Measurements from ENCODE around the gene ATP8B4.

The ATP8B4 gene

DNA sequence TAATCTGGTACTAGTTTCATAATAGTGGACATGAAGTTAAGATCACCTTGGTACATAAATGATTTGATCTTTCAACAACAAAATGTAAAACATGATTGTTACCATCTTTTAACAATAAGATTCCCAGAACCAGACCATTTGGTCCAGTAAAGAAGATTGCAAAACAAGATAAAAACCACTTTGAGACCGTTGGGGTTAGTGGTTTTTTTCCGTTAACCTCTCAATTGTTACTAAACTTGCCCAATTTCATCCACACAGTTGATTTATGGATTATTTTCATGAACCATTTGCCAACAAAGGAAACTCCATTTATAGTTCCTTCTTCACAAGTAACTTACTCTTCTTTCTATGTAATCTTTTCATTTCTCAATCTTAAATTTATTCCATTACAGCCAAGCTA lies 53.8 kb downstream of the ATP8B4 start:
- H3K4me3 ChIP-seq (ENCODE audit: low read depth, low read length) = no peak overlapping the region
- DNase-seq (ENCODE audit: low read depth) = no peak
- TF ChIP-seq, protein P1, sequence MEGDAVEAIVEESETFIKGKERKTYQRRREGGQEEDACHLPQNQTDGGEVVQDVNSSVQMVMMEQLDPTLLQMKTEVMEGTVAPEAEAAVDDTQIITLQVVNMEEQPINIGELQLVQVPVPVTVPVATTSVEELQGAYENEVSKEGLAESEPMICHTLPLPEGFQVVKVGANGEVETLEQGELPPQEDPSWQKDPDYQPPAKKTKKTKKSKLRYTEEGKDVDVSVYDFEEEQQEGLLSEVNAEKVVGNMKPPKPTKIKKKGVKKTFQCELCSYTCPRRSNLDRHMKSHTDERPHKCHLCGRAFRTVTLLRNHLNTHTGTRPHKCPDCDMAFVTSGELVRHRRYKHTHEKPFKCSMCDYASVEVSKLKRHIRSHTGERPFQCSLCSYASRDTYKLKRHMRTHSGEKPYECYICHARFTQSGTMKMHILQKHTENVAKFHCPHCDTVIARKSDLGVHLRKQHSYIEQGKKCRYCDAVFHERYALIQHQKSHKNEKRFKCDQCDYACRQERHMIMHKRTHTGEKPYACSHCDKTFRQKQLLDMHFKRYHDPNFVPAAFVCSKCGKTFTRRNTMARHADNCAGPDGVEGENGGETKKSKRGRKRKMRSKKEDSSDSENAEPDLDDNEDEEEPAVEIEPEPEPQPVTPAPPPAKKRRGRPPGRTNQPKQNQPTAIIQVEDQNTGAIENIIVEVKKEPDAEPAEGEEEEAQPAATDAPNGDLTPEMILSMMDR (IDR thresholded peaks at IDR 0.05; ENCODE audit: insufficient read depth, low read depth, low read length, missing control alignments) = no peak

DNA sequence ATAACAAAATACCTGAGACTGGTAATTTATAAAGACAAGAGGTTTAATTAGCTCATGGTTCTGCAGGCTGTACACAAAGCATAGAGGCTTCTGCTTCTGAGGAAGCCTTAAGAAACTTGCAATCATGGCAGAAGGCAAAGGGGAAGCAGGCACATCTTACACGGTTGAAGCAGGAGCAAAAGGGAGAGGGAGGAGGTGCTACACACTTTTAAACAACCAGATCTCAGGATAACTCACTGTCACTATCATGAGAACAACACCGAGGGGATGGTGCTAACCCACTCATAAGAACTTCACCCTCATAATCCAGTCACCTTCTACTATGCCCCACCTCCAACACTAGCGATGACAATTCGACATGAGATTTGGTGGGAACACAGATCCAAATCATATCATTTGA lies 54.4 kb downstream of the ATP8B4 start:
- no peak for DNase-seq (ENCODE audit: low read depth)
- TF ChIP-seq, protein P1 (IDR thresholded peaks at IDR 0.05; ENCODE audit: insufficient read depth, low read depth, low read length, missing control alignments) = no peak
- no peak overlapping the region for H3K4me3 ChIP-seq (ENCODE audit: low read depth, low read length)

DNA sequence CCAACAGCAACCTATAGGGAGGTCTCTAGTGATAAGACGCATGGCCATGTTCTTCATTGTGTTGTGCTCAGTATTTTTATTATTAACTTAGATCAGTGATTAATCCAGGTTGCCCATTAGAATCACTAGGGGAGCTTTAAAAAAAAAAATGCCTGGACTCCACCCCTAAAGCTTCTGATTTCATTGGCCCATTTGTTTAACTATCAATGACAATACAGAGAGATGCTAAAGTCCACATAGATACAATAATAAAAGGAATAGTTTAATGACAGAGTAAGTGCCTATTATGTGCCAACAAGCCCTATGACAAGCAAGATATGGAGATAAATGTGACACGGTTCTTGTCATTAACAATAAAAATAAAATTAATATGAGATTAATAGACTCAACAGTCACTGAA lies 55.8 kb downstream of the ATP8B4 start:
- no peak overlapping the region for H3K4me3 ChIP-seq (ENCODE audit: low read depth, low read length)
- TF ChIP-seq, protein P1 (IDR thresholded peaks at IDR 0.05; ENCODE audit: insufficient read depth, low read depth, low read length, missing control alignments) = no peak
- no peak for DNase-seq (ENCODE audit: low read depth)

DNA sequence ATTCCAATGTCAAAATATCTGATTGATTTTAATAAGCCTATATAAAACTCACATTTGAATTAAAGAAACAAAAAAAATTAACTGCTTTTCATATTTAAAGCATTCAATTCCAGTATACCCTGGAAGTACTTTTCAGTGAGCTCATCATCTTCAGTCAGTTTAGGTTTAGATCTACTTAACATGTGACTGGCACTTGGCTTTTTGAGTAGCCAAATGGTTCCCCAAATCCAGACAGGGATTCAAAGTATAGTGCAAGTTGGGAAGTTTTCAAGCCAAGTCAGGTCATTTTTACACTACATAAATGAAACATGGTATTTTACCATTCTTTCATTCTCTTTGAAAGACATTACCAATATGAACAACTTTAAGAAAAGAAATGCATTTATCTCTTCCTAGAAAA lies 57.5 kb downstream of the ATP8B4 start:
- DNase-seq (ENCODE audit: low read depth) = no peak
- TF ChIP-seq, protein P1 (IDR thresholded peaks at IDR 0.05; ENCODE audit: insufficient read depth, low read depth, low read length, missing control alignments) = no peak
- H3K4me3 ChIP-seq (ENCODE audit: low read depth, low read length) = no peak overlapping the region

DNA sequence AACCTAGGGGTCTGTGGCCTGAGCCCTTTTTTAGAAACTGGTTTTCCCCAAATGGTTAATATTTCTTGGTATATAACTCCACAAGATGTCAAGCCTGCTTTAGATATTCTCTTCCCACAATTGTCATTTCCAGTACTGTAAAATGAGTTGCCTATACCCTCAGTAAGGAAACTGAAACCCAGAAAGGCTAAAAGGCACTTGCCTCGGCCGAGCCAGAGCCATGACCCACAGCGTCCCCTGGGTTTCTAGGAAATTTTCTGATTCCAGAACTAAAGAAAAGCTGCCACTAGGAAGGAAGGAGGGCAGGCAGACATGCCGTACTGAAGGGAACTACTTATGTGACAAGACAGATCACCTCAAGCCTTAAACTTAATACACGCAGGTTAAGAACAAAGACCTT lies 59.1 kb downstream of the ATP8B4 start:
- H3K4me3 ChIP-seq (ENCODE audit: low read depth, low read length) = no peak overlapping the region
- DNase-seq (ENCODE audit: low read depth) = no peak
- TF ChIP-seq, protein P1 (IDR thresholded peaks at IDR 0.05; ENCODE audit: insufficient read depth, low read depth, low read length, missing control alignments) = no peak

DNA sequence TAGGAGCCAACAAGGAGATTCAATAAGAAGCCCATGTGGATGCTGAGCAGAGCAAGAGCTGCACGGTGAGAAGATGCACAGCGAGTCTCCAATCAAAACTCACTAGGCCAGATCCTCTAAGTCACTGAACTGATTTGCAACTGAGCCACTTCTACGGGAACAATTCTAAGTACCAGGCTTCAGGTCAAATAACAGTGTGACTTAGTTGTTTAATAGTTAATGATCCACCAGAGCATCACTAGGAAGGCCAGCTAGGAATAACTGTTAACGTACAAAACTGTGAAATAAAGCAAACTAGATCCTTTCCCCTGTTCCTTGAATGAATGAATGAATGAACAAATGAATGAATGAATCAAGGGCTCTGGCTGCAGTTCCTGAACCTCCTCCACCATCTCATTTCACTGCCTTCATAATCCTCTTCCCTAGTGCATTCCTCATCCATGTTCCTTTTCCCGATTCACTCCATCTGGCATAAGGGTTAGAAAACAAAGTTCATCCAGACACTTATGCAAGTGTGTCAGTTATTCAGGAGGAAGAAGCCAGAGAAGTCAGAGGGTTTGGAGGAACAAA lies 59.7 kb downstream of the ATP8B4 start:
- DNase-seq (ENCODE audit: low read depth) = no peak
- TF ChIP-seq, protein P1 (IDR thresholded peaks at IDR 0.05; ENCODE audit: insufficient read depth, low read depth, low read length, missing control alignments) = no peak
- H3K4me3 ChIP-seq (ENCODE audit: low read depth, low read length) = no peak overlapping the region
